Activated CD4-positive, alpha-beta T cell treated with anti-CD3 and anti-CD28 coated beads, Interleukin-2, amount 10 ng/mL, durations not matched to agents 24 days and 14 days (primary cell): ENCODE measurements around the gene OSBPL8. TPM values are rescaled to one million over a fixed set of nuclear protein-coding genes. Genes with fewer than 3 reads are reported as not detected.
"Not testable (repeated sequence)": the region's sequence is repeated elsewhere in the genome, so short reads cannot be mapped to it uniquely, and the experiment has no call there.

ENCODE experiments used
- DNase-seq: peaks from one replicate; pipeline ENCODE4 v3.0.0; 2022
- H3K27ac Mint-ChIP-seq: one replicate; pipeline ENCODE4 v1.8.0; 2022; ENCODE audit warnings: mild to moderate bottlenecking, mixed read lengths
- H3K27me3 Mint-ChIP-seq: one replicate; pipeline ENCODE4 v1.8.0; 2022; ENCODE audit warnings: mixed read lengths
- H3K36me3 Mint-ChIP-seq: one replicate; pipeline ENCODE4 v1.8.0; 2022; ENCODE audit warnings: low read depth, mild to moderate bottlenecking, mixed read lengths
- H3K4me1 Mint-ChIP-seq: one replicate; pipeline ENCODE4 v1.8.0; 2021; ENCODE audit warnings: mixed read lengths
- H3K4me3 Mint-ChIP-seq: one replicate; pipeline ENCODE4 v1.8.0; 2022; ENCODE audit warnings: mild to moderate bottlenecking, moderate library complexity, mixed read lengths
- H3K9me3 Mint-ChIP-seq: one replicate; pipeline ENCODE4 v1.8.0; 2021; ENCODE audit warnings: mixed read lengths
- intact Hi-C: fragments of 100-400 bp; cut with micrococcal nuclease; formaldehyde crosslinking; loops from one replicate; pipeline ENCODE4 v1.15.1; 2023
- total RNA-seq: library from RNA; stranded (reverse); gene quantifications from 2 replicates; pipeline ENCODE4 v1.2.3, GENCODE V29; 2022

The OSBPL8 gene
- total RNA-seq, 1 donor from 2014 or later = 92.0 TPM

DNA sequence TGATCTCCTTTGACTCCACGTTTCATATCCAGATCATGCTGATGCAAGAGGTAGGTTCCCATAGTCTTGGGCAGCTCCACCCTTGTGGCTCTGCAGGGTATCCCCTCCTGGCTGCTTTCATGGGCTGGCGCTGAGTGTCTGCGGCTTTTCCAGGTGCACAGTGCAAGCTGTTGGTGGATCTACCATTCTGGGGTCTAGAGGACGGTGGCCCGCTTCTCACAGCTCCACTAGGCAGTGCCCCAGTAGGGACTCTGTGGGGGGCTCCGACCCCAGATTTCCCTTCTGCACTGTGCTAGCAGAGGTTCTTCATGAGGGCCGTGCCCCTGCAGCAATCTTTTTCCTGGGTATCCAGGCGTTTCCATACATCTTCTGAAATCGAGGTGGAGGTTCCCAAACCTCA, 199.3 kb downstream of the OSBPL8 start:
- H3K27ac Mint-ChIP-seq = no peak overlapping the region
- DNase-seq = no peak
- no peaks in the 10 kb centered on the region for H3K27me3 Mint-ChIP-seq
- H3K4me1 Mint-ChIP-seq = peaks cover 1% of the 10 kb centered on the region
- H3K36me3 Mint-ChIP-seq = peaks cover 59% of the 10 kb centered on the region
- intact Hi-C loops = no loop called here
- no peak overlapping the region for H3K4me3 Mint-ChIP-seq
- no peaks in the 10 kb centered on the region for H3K9me3 Mint-ChIP-seq

DNA sequence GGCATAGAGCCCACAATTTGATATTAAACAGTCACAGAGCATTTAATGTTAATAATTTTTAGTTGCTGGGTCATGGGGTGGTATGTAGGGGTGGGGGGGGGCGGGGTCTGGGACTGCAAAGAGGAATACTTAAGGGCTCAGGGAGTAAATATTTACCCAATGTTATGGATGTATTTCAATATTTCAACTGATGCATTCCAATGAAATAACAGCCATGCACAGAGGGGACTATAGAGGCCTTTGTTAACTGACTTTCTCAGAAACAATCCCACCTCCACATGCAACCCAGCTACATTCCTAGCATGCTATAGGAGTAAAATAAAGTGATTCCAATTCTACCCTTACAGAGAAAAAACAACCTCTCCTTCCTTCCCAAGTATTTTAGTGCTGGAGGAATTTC, 203.5 kb downstream of the OSBPL8 start:
- Mint-ChIP-seq H3K4me3 (no peak overlapping the region), H3K4me1 (no peaks in the 10 kb centered on the region), H3K27me3 (no peaks in the 10 kb centered on the region), H3K27ac (no peak overlapping the region), H3K9me3 (no peaks in the 10 kb centered on the region), H3K36me3 (peaks cover 30% of the 10 kb centered on the region)
- intact Hi-C loops = no loop called here
- DNase-seq = no peak

DNA sequence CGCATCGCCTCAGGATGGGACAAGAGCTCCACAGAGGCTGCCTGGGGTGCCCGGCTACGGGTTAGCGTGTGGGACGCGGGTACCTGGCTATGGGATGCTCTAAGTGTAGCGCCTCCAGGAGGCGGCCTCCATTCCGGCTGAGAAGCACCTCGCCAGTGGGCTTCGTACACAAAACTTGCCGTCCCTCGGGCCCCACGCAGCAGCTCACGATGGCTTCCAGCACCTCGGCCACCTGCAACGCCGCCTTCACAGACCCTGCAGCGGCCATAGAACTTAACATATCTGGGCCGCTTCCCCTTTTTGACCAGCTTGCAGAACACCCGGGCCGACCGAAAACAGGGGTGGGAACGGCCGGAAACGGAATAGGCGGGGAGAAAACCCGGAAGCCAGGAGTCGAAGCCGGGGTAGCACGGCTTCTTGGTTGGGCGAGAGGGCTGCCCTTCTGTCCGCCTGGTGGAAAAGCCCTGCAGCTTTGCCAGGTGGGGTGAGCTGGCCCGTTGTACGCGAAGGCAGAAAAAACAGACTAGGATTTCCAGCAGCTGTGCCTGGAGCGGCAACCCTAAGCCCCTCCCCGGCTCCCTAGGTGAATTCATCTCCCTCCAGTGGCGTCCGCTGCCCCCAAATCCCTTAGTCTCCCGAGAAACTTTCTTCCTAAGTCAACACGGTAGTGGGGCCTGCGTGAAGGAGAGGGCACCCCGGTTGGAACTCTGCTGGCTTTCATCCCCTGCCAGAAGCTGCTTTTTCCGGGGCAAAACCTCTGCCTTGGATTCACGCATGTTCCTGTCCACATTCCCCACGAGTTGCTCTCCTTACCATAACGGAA, 211.3 kb downstream of the OSBPL8 start, which contains the start of gene BBS10:
Gene BBS10 (minus strand): TSS at position 337 of the 823 bp plus-strand sequence. CDS start 57 bp downstream, at position 280.
- peak within 1 kb of the TSS; percentile 97 for H3K4me3 Mint-ChIP-seq
- intact Hi-C loops = loop anchor here (1.0 to 10.0 kb wide), 9 partner anchors 74 to 1016 kb away; partner anchors contain the start of genes CAPS2, GLIPR1, GLIPR1L1 and PHLDA1
- peak within 1 kb of the TSS; percentile 88 for H3K27ac Mint-ChIP-seq
- peak; percentile 96 for DNase-seq
- H3K4me1 Mint-ChIP-seq = peaks cover 23% of the 10 kb centered on the region
- no peaks in the 10 kb centered on the region for H3K9me3 Mint-ChIP-seq
- peaks cover 11% of the 10 kb centered on the region for H3K36me3 Mint-ChIP-seq
- no peaks in the 10 kb centered on the region for H3K27me3 Mint-ChIP-seq

DNA sequence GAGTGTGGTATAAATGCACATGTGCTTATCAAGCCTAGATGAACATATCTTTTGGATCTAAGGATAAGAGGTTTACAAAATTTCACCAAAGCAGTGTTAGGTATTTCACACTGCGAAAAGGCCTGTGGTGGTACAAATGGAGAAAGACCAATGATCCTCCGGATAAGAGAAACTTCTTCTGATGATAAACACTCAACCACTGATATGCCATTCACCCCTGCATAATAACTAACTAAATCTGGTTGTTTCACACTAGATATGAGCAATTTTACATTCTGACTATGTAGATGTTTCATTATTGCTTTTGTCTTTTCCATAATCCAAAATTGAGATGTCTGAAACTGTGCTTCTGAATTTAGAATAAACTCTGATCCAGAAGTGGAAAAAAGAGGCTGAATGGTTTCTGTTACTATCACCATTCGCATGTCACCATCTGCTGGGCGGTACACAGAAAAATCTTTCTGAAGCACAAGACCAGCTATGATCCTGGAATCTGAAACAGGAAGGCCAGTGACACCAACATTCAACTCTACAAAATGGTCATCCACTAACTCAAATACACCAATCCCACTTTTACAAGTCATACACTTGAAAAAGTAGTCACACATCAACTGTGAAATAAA, 212.7 kb downstream of the OSBPL8 start:
- intact Hi-C loops = loop anchor here (1.0 to 10.0 kb wide), 10 partner anchors 189 to 1015 kb away; partner anchors contain the start of genes CAPS2, GLIPR1L1, KRR1 and NAP1L1
- Mint-ChIP-seq H3K36me3 (peaks cover 11% of the 10 kb centered on the region), H3K4me3 (peak overlapping the region; percentile 97), H3K27ac (no peak overlapping the region), H3K27me3 (peaks cover under 1% of the 10 kb centered on the region), H3K4me1 (peaks cover 23% of the 10 kb centered on the region), H3K9me3 (no peaks in the 10 kb centered on the region)
- no peak for DNase-seq

DNA sequence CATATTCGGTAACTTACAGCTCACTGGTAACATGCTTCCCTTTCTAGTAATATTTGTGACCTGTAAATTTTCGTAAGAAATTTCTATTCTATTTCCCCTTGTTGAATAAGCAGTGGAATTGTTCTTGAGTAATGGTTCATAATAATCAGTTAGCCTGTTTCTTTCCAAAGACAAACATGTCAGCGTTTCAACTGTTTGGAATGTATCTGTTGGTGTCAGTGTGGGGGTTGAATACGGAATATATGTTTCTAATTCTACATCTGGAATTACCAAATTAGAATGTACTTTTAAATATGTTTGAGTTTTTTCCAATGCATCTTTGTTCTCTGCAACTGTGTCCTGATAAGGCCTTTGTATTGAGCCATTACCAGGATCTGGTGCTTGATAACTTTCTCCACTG, 213.3 kb downstream of the OSBPL8 start:
- intact Hi-C loops = loop anchor here (5.0 to 10.0 kb wide), 6 partner anchors 239 to 1014 kb away; partner anchors contain the start of genes CAPS2, GLIPR1L1 and PHLDA1
- Mint-ChIP-seq H3K27ac (peak overlapping the region; percentile 21), H3K9me3 (no peaks in the 10 kb centered on the region), H3K4me1 (peaks cover 25% of the 10 kb centered on the region), H3K4me3 (no peak overlapping the region), H3K36me3 (peaks cover 11% of the 10 kb centered on the region), H3K27me3 (peaks cover 5% of the 10 kb centered on the region)
- DNase-seq = no peak

DNA sequence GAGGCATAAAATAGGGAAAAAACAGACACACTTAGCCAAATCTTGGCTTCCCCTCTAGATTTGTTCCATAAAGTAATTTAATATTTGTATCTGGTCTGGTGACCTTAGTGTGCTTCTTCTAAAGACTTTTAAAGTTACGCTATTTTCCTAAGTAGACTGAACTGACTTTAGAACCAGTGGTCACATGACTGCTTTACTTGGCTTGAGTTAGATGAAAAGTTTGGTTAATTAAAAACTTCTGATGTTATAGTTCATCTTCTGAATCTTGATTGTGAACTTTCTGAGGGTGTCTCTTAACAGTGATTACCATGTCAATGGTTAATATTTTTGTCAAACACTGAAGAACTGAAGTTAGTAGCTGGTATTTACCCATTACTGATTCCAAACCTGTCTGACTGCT, 214.0 kb downstream of the OSBPL8 start:
- peaks cover 25% of the 10 kb centered on the region for H3K4me1 Mint-ChIP-seq
- intact Hi-C loops = loop anchor here (5.0 to 10.0 kb wide), 6 partner anchors 239 to 1013 kb away; partner anchors contain the start of genes CAPS2, GLIPR1L1 and PHLDA1
- peaks cover 7% of the 10 kb centered on the region for H3K27me3 Mint-ChIP-seq
- no peak overlapping the region for H3K4me3 Mint-ChIP-seq
- H3K27ac Mint-ChIP-seq = no peak overlapping the region
- H3K9me3 Mint-ChIP-seq = no peaks in the 10 kb centered on the region
- H3K36me3 Mint-ChIP-seq = peaks cover 11% of the 10 kb centered on the region
- no peak for DNase-seq

DNA sequence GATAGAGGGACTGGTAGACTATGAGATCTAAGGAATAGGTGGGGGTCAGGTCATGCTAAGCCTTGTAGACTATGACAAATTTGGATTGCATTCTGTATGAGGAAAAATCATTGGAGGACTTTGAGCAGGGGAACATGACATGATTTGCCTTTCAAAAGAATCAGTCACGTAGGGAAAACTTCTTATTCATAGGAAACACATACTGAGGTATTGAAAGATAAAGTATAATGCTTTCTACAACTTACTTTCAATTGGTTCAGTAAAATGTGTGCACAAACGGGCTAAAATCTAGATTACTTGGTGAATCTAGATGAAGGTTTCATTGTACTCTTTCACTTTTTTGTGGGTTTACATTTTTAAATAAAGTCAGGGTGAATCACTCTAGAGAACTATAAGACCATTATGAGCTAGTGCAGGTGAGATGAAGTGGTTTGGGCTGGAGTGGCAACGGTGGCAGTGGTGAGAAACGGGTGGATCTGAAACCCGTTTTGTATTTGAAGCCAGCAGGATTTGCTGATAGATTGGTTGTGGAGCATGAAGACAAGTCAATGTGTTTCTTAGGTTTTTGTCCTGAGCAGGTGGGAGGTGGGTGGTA, 218.0 kb downstream of the OSBPL8 start:
- Mint-ChIP-seq H3K4me1 (peaks cover 9% of the 10 kb centered on the region), H3K36me3 (peaks cover 5% of the 10 kb centered on the region)
- intact Hi-C loops = loop anchor here (10.0 kb wide), 3 partner anchors 243 to 433 kb away; no protein-coding TSS in a partner anchor

DNA sequence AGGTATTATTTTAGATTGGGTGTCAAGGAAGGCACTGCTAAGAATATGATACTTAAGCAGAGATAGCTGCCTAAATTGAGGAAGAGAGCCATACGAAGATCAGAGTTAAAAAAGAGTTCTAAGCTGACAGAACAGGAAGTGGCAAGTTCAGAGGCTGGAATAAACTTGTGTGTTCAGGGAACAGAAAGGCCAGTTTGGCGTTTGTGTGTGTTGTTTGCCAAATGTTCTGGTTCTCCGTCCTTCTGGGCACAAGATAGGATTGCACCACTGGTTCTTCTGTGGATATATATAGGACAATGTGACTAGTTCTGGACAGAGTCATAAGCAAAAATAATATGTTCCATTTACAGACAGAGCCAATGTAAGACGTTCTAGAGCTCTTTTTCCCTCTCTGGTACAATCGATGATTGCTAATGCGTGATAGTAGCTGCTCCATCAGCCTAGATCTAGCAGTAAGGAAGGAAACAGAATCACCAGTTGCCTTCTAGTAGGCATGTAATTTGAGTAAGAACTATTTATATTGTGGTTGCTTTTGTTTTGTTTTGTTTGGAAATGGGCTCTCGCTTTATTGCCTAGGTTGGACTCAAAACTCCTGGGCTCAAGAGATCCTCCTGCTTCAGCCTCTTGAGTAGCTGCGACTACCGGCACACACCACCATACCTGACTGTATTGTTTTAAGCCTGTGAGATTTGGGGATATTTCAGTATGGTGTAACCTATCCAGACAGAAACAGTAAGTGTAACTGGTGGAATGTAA, 218.7 kb downstream of the OSBPL8 start:
- Mint-ChIP-seq H3K27me3 (peaks cover 14% of the 10 kb centered on the region), H3K4me1 (peaks cover 5% of the 10 kb centered on the region), H3K27ac (no peak overlapping the region)

More for the DNA sequence above, 218.0 kb downstream of the OSBPL8 start:
- Mint-ChIP-seq H3K4me3 (no peak overlapping the region), H3K9me3 (no peaks in the 10 kb centered on the region), H3K27ac (no peak overlapping the region), H3K27me3 (peaks cover 14% of the 10 kb centered on the region)
- DNase-seq = no peak

DNA sequence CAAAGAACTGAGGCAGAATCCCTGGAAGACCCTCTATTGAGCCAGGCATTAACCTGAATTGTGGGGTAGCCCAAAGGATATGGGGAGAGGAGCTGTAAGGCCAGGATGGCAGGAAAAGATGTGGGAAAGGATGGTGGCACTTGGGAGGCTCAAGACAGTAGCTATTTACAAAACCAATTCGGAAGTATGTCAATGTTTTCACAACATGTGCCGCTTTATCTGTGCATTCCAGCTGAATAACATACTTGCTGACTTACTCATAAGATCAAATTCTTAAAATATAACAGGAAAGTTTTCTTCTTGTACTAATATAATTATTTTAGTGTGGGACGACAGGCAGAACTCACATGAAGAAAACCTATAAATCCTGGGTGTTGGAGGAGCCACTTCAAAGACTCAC, 222.0 kb downstream of the OSBPL8 start:
- no peak for DNase-seq
- intact Hi-C loops = no loop called here
- Mint-ChIP-seq H3K4me1 (peaks cover 5% of the 10 kb centered on the region), H3K27me3 (peaks cover 19% of the 10 kb centered on the region), H3K27ac (no peak overlapping the region), H3K4me3 (no peak overlapping the region), H3K9me3 (no peaks in the 10 kb centered on the region), H3K36me3 (no peaks in the 10 kb centered on the region)

More for the DNA sequence above, 218.7 kb downstream of the OSBPL8 start:
- Mint-ChIP-seq H3K4me3 (no peak overlapping the region), H3K36me3 (peaks cover 1% of the 10 kb centered on the region), H3K9me3 (no peaks in the 10 kb centered on the region)
- DNase-seq = no peak
- intact Hi-C loops = loop anchor here (10.0 kb wide), 3 partner anchors 244 to 434 kb away; no protein-coding TSS in a partner anchor

DNA sequence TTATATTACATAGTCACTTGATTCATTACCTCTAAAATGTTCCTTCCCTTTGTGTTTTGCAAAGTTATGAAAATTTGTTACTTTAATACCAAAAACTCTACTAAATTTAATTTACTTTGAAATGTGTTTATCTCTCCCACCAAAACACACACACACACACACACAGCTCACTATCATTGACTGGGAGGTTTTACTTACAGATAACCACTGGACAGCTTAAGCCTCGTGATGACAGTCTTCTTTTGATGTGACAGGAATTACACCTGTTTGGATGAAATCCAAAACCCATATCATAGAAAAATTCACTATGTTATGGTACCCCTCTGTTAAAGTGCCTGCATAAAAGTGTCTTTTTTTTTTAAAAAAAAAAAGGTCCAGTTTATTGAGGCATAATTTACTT, 227.0 kb downstream of the OSBPL8 start:
- no peaks in the 10 kb centered on the region for H3K9me3 Mint-ChIP-seq
- intact Hi-C loops = no loop called here
- H3K4me3 Mint-ChIP-seq = no peak overlapping the region
- DNase-seq = no peak
- H3K4me1 Mint-ChIP-seq = no peaks in the 10 kb centered on the region
- peaks cover 19% of the 10 kb centered on the region for H3K27me3 Mint-ChIP-seq
- H3K27ac Mint-ChIP-seq = no peak overlapping the region
- no peaks in the 10 kb centered on the region for H3K36me3 Mint-ChIP-seq

DNA sequence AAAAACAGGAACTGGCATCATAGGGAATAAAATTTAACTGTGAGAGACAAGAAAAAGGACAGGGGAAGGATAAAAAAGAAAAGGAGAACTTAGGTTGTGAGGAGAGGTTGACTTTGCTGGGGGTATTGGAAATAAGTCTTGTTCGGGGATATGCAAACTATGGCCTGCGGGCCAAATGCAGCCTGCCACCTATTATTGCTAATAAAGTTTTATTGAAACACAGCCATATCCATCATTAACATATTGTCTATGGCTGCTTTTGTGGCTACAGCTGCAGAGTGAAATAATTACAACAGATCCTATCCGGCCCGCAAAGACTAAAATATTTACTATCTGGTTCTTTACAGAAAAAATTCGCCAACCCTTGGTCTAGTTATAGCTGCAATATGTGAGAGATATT, 230.0 kb downstream of the OSBPL8 start:
- Mint-ChIP-seq H3K4me1 (no peaks in the 10 kb centered on the region), H3K9me3 (no peaks in the 10 kb centered on the region), H3K36me3 (no peaks in the 10 kb centered on the region), H3K4me3 (no peak overlapping the region), H3K27ac (no peak overlapping the region), H3K27me3 (peaks cover 19% of the 10 kb centered on the region)
- DNase-seq = no peak
- intact Hi-C loops = no loop called here

DNA sequence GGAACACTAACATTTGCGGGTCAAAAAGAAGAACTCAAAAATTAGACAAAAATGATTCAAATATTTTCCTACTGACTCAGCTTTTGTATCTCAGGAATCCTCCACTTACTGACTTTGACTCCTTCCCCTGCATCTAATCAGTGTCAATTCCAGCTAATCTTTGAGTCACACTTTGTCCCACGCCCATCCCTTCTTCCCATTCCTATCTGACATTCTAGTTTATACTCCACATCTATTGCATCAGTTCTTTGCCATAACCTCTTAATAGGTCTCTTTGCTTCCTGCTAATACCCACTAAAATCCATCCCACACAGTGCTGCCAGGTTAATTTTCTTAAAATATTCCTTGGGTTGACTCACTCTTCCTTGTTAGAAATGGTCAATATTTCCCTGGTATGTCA, 230.4 kb downstream of the OSBPL8 start:
- Mint-ChIP-seq H3K27ac (no peak overlapping the region), H3K27me3 (peaks cover 19% of the 10 kb centered on the region), H3K9me3 (no peaks in the 10 kb centered on the region), H3K4me3 (no peak overlapping the region), H3K36me3 (no peaks in the 10 kb centered on the region), H3K4me1 (no peaks in the 10 kb centered on the region)
- intact Hi-C loops = no loop called here
- DNase-seq = no peak

DNA sequence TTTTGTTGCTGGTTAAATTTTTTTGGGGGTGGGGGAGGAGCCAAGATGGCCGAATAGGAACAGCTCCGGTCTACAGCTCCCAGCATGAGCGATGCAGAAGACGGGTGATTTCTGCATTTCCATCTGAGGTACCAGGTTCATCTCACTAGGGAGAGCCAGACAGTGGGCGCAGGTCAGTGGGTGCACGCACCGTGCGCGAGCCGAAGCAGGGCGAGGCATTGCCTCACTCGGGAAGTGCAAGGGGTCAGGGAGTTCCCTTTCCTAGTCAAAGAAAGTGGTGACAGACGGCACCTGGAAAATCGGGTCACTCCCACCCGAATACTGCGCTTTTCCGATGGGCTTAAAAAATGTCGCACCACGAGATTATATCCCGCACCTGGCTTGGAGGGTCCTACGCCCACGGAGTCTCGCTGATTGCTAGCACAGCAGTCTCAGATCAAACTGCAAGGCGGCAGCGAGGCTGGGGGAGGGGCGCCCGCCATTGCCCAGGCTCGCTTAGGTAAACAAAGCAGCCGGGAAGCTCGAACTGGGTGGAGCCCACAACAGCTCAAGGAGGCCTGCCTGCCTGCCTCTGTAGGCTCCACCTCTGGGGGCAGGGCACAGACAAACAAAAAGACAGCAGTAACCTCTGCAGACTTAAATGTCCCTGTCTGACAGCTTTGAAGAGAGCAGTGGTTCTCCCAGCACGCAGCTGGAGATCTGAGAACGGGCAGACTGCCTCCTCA, 239.8 kb downstream of the OSBPL8 start:
- intact Hi-C loops, H3K9me3 Mint-ChIP-seq, H3K36me3 Mint-ChIP-seq, H3K4me1 Mint-ChIP-seq, DNase-seq, H3K27ac Mint-ChIP-seq, H3K4me3 Mint-ChIP-seq, H3K27me3 Mint-ChIP-seq: not testable (repeated sequence)
